Measurements from ENCODE around the gene EHBP1.

GRCh38 chr2:62745891-62746481 lies 40.5 kb downstream of the EHBP1 start:
- TF ChIP-seq, protein P1, sequence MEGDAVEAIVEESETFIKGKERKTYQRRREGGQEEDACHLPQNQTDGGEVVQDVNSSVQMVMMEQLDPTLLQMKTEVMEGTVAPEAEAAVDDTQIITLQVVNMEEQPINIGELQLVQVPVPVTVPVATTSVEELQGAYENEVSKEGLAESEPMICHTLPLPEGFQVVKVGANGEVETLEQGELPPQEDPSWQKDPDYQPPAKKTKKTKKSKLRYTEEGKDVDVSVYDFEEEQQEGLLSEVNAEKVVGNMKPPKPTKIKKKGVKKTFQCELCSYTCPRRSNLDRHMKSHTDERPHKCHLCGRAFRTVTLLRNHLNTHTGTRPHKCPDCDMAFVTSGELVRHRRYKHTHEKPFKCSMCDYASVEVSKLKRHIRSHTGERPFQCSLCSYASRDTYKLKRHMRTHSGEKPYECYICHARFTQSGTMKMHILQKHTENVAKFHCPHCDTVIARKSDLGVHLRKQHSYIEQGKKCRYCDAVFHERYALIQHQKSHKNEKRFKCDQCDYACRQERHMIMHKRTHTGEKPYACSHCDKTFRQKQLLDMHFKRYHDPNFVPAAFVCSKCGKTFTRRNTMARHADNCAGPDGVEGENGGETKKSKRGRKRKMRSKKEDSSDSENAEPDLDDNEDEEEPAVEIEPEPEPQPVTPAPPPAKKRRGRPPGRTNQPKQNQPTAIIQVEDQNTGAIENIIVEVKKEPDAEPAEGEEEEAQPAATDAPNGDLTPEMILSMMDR (IDR thresholded peaks at IDR 0.05; ENCODE audit: extremely low read depth in 1 of 2, insufficient read depth in 1 of 2, low read depth in 1 of 2, low read length in 2 of 2) = no peak
- no peak for TF ChIP-seq POLR2A (IDR thresholded peaks at IDR 0.05; ENCODE audit: low read depth, low read length)
